IMR-90 (cell line): ENCODE results near the gene EGF.

Experiments used
- CTCF ChIP-seq: conservative IDR thresholded peaks from 2 replicates; pipeline ENCODE4 v1.5.1; 2012; ENCODE audit warnings: mild to moderate bottlenecking, low read depth, low read length, improper control_type of control experiment
- POLR2A ChIP-seq: IDR thresholded peaks from 2 replicates; pipeline ENCODE4 v1.6.1; 2012; ENCODE audit warnings: mild to moderate bottlenecking, low read depth, low read length
- SMC3 ChIP-seq: fragments of 150-350 bp; IDR thresholded peaks from 2 replicates; pipeline ENCODE4 v1.6.1; 2016; ENCODE audit warnings: low read depth, mild to moderate bottlenecking, antibody characterized with exemption, low read length, moderate library complexity
- USF2 ChIP-seq: fragments of 150-350 bp; IDR thresholded peaks from 2 replicates; pipeline ENCODE4 v1.6.1; 2017; ENCODE audit warnings: mild to moderate bottlenecking, antibody characterized with exemption, low read length, low read depth

- TF ChIP-seq CTCF (no peak), POLR2A (no peak), USF2 (no peak), SMC3 (no peak)
Observed at GRCh38 chr4:110041735-110042134, 129.1 kb downstream of the EGF start.
